K562 (cell line): ENCODE data around the gene MYRFL. TPM values are rescaled to one million over a fixed set of nuclear protein-coding genes. Genes with fewer than 3 reads are reported as not detected.
A peak's percentile ranks its signal among the peaks of the same experiment; 100 is the strongest.

Experiments used
- ATAC-seq: fragments of 200-7000 bp; cut with Tn5 transposase; 3 replicates; pipeline ENCODE4 v1.9.1; 2020; ENCODE audit warnings: moderate library complexity
- BruUV-seq: library from RNA; stranded (reverse); fragments of 400-500 nt; replicated peaks from 2 replicates; lab custom pipeline; 2021; lab: Mats Ljungman, UMichigan
- CTCF ChIA-PET: fragments of 300-600 bp; formaldehyde crosslinking; extraction: SDS; loops from one replicate; lab custom pipeline; 2021; ENCODE audit warnings: low intra/inter-chr PET ratio; lab: Yijun Ruan, JAX
- POLR2A ChIA-PET: fragments of 300-600, 350-650 bp; sonication (Branson Sonifier 250); formaldehyde crosslinking; extraction: SDS; loops from one replicate; lab custom pipeline; 2021; ENCODE audit warnings: antibody characterized with exemption, inconsistent platforms; lab: Yijun Ruan, JAX
- DNase-seq, 4 experiments: peaks; one replicate each; pipeline versions ENCODE4 v3.0.0 to v3.0.0-alpha.2; 2011 to 2018; ENCODE audit warnings: low spot score in 3 of 4, mixed read lengths in 3 of 4; ENCODE audit errors: extremely low read depth in 1 of 4
- FAIRE-seq: peaks from 2 replicates; lab custom pipeline; 2011; peaks lifted over from hg19 to GRCh38; lab: Jason Lieb, UNC
- H2AFZ ChIP-seq: 2 replicates; pipeline ENCODE4 v1.6.0; 2011; ENCODE audit warnings: low read depth, low read length, control low read depth, inconsistent platforms
- H3K27ac ChIP-seq: fragments of 200-600 bp; 3 replicates; pipeline ENCODE4 v1.8.0; 2011; ENCODE audit warnings: low read depth, mild to moderate bottlenecking, control low read depth, inconsistent platforms, low read length, moderate library complexity, mixed read lengths; ENCODE audit errors: extremely low read depth
- H3K27me3 ChIP-seq, 2 experiments: fragments of 300-600 bp in 1 of 2; 2 replicates in 1 of 2; 3 replicates in 1 of 2; pipeline versions ENCODE4 v1.6.0 to v1.8.0; 2011; ENCODE audit warnings: inconsistent platforms in 2 of 2, low read length in 2 of 2, mild to moderate bottlenecking in 1 of 2, mixed read lengths in 1 of 2, moderate library complexity in 1 of 2; ENCODE audit not compliant: control insufficient read depth in 2 of 2, insufficient read depth in 2 of 2
- H3K36me3 ChIP-seq: fragments of 300-600 bp; 3 replicates; pipeline ENCODE4 v1.8.0; 2011; ENCODE audit warnings: mild to moderate bottlenecking, low read length, inconsistent platforms; ENCODE audit not compliant: control insufficient read depth, insufficient read depth
- H3K4me1 ChIP-seq, 2 experiments: fragments of 200-600 bp in 1 of 2; replicated peaks in 1 of 2; 2 replicates in 1 of 2; 3 replicates in 1 of 2; pipeline versions ENCODE4 v1.5.1 to v1.8.0; 2011; ENCODE audit warnings: inconsistent platforms in 2 of 2, low read length in 2 of 2, mild to moderate bottlenecking in 1 of 2, mixed read lengths in 1 of 2, moderate library complexity in 1 of 2; ENCODE audit not compliant: control insufficient read depth in 2 of 2, insufficient read depth in 2 of 2
- H3K4me2 ChIP-seq: 2 replicates; pipeline ENCODE4 v1.6.1; 2011; ENCODE audit warnings: low read length, control low read depth, inconsistent platforms, mixed read lengths; ENCODE audit not compliant: insufficient read depth
- H3K4me3 ChIP-seq: fragments of 200-600 bp; sonication (generic), shearing (Covaris generic); 2 replicates; pipeline ENCODE4 v1.5.1; 2016; ENCODE audit warnings: control low read depth, inconsistent platforms
- H3K79me2 ChIP-seq: fragments of 200-600 bp; 3 replicates; pipeline ENCODE4 v1.8.0; 2011; ENCODE audit warnings: low read length, inconsistent platforms; ENCODE audit not compliant: control insufficient read depth, insufficient read depth
- H3K9ac ChIP-seq, 2 experiments: 2 replicates each; pipeline versions ENCODE4 v1.6.0 to v1.6.1; 2011; ENCODE audit warnings: low read depth in 2 of 2, low read length in 2 of 2, control low read depth in 1 of 2, inconsistent platforms in 1 of 2, mild to moderate bottlenecking in 1 of 2, mixed read lengths in 1 of 2; ENCODE audit not compliant: insufficient read depth in 1 of 2
- H3K9me1 ChIP-seq: one replicate; pipeline ENCODE4 v1.6.0; 2011; ENCODE audit warnings: inconsistent platforms, mild to moderate bottlenecking, low read length, moderate library complexity; ENCODE audit not compliant: control insufficient read depth, insufficient read depth
- H3K9me3 ChIP-seq: replicated peaks from 2 replicates; pipeline ENCODE4 v1.5.1; 2011; ENCODE audit warnings: low read depth, low read length, inconsistent platforms; ENCODE audit not compliant: control insufficient read depth, insufficient read depth
- H4K20me1 ChIP-seq: replicated peaks from 2 replicates; pipeline ENCODE4 v1.6.1; 2011; ENCODE audit warnings: low read length, inconsistent platforms, mixed read lengths; ENCODE audit not compliant: control insufficient read depth, insufficient read depth
- BDP1 ChIP-seq: IDR thresholded peaks from 3 replicates; pipeline ENCODE4 v1.6.1; 2011; ENCODE audit not compliant: insufficient read length, insufficient read depth
- CBX8 ChIP-seq: fragments of 200-600 bp; sonication (generic); IDR thresholded peaks from 2 replicates; pipeline ENCODE4 v1.6.1; 2012; ENCODE audit warnings: borderline replicate concordance, mixed run types, low read depth, mild to moderate bottlenecking, moderate library complexity, mixed read lengths, low read length, control low read depth, inconsistent platforms; ENCODE audit not compliant: poor library complexity, severe bottlenecking; ENCODE audit errors: extremely low read depth
- CTBP1 ChIP-seq: fragments of 450-650 bp; IDR thresholded peaks from 2 replicates; pipeline ENCODE4 v1.6.1; 2016; ENCODE audit warnings: borderline replicate concordance
- MYNN ChIP-seq, 2 experiments: sonication (generic); formaldehyde crosslinking in 1 of 2; IDR thresholded peaks; 2 replicates each; pipeline versions ENCODE4 v1.5.0 to v1.6.1; 2016 to 2020; ENCODE audit warnings: antibody characterized with exemption in 1 of 2, missing genetic modification reagents in 1 of 2
- ZNF586 ChIP-seq: fragments of 450-650 bp; formaldehyde crosslinking; conservative IDR thresholded peaks from 2 replicates; pipeline ENCODE4 v1.4.0; 2020; ENCODE audit warnings: mild to moderate bottlenecking, moderate library complexity
- WGBS: fragments of 100-300 bp; shearing (Covaris generic); methylation state at CpG from one replicate; pipeline ENCODE4 v1.1.6; 2016; ENCODE audit warnings: low coverage, mixed read lengths; ENCODE audit not compliant: insufficient coverage; ENCODE audit errors: missing lambda C conversion rate; 5-methylcytosine and 5-hydroxymethylcytosine counted together
- in situ Hi-C: fragments of 300-500 bp; cut with MboI; formaldehyde crosslinking; loops from 4 replicates; pipeline ENCODE4 v1.15.0; 2018; ENCODE audit warnings: inconsistent platforms, mixed read lengths
- intact Hi-C: fragments of 100-400 bp; cut with micrococcal nuclease; formaldehyde crosslinking; loops from 2 replicates; pipeline ENCODE4 v1.14.2; 2022
- polyA plus RNA-seq, 8 experiments: library from polyadenylated mRNA; depleted of rRNA in 4 of 8; stranded (reverse) in 5 of 8; unstranded in 3 of 8; fragments of >200 nt; fragmentation: Nextera tagmentation in 2 of 8; fragmentation: Illumina TruSeq in 1 of 8; extraction: Ambion mirVana in 2 of 8; extraction: Trizol in 1 of 8; gene quantifications; 2 replicates each; pipeline versions ENCODE4 v1.2.1 to v1.2.3, GENCODE V29; 2011 to 2014; ENCODE audit warnings: inconsistent platforms in 1 of 8, missing spikeins in 1 of 8
- total RNA-seq, 7 experiments: library from RNA; depleted of rRNA in 6 of 7; stranded (reverse); fragments of >200 nt in 6 of 7; fragmentation: Illumina TruSeq in 2 of 7; extraction: Trizol in 2 of 7; gene quantifications; 2 replicates each; pipeline versions ENCODE4 v1.2.1 to v1.2.3, GENCODE V29; 2011 to 2021; ENCODE audit warnings: low replicate concordance in 1 of 7
- TF ChIP-seq, protein P1 (sequence below): fragments of 150-350 bp; conservative IDR thresholded peaks from 2 replicates; pipeline ENCODE4 v1.6.1; 2014; ENCODE audit warnings: low read length
- TF ChIP-seq, protein P2 (sequence below), 2 experiments: fragments of 450-650 bp in 1 of 2; sonication (generic) in 1 of 2; formaldehyde crosslinking in 1 of 2; IDR thresholded peaks in 1 of 2; conservative IDR thresholded peaks in 1 of 2; 2 replicates each; pipeline versions ENCODE4 v1.6.1 to v1.8.1; 2016 to 2023; ENCODE audit warnings: mild to moderate bottlenecking in 2 of 2, moderate library complexity in 2 of 2, inconsistent platforms in 1 of 2, missing genetic modification reagents in 1 of 2
- TF ChIP-seq, protein P3 (sequence below), 2 experiments: fragments of 450-650 bp; formaldehyde crosslinking in 1 of 2; IDR thresholded peaks; 2 replicates each; pipeline versions ENCODE4 v1.4.0 to v1.6.1; 2014 to 2020; ENCODE audit warnings: mild to moderate bottlenecking in 2 of 2, borderline replicate concordance in 1 of 2, low read depth in 1 of 2

MYRFL gene
- total and polyA plus RNA-seq, 9 of the 15 experiments (the other 6 are each of a cell fraction or from before 2014, with no cell fraction given), result not detected

DNA sequence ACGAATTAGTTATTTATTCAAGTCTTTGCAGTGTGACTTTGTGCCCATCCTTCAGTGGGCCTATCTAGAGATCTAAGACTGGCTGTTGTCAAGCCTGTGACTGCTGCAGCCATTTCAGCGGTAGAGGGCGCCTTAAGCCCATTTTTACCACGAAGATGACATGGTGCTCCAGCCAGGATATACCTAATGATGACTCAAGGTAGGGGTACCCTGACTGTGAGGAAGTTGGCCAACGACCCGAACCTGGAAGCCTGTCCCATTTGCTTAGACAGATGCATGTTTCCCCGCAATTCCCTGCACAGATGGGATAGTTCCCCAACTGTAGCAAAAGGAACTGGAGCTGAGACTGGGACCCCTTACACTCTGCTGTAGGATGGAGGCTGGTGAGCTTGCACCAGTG, 45.1 kb upstream of the MYRFL start:
- CTCF ChIA-PET, result no interaction called here
- no peaks in the 10 kb centered on the region for H3K9me3 ChIP-seq
- ATAC-seq, result peak; percentile 98
- H3K9me1 ChIP-seq, result peaks cover 4% of the 10 kb centered on the region
- no peaks in the 10 kb centered on the region for H4K20me1 ChIP-seq
- no peaks in the 10 kb centered on the region for H3K79me2 ChIP-seq
- no peak overlapping the region for H3K9ac ChIP-seq
- no TSS peak for BruUV-seq
- H3K27me3 ChIP-seq, result no peaks in the 10 kb centered on the region
- no peak overlapping the region for H3K27ac ChIP-seq
- H2AFZ ChIP-seq, result no peak overlapping the region
- in situ Hi-C loops (no loop called here), intact Hi-C loops (loop anchor here (5.0 to 10.0 kb wide), 3 partner anchors 97 to 947 kb away; no protein-coding TSS in a partner anchor)
- no peaks in the 10 kb centered on the region for H3K4me1 ChIP-seq
- no peak overlapping the region for H3K4me2 ChIP-seq
- H3K4me3 ChIP-seq, result no peak overlapping the region
- FAIRE-seq, result peak; percentile 65
- WGBS, result 1% methylated on average over 7 of the region's 7 CpGs
- POLR2A ChIA-PET, result interaction anchor here (0.8 to 1.2 kb wide), 3 partner anchors 49 to 138 kb away, joined by 3 to 5 read pairs (median 5); no protein-coding TSS in a partner anchor
- DNase-seq, result peak; percentile 35 to 71 (median 52)
- H3K36me3 ChIP-seq, result no peaks in the 10 kb centered on the region
- TF ChIP-seq, protein P1, sequence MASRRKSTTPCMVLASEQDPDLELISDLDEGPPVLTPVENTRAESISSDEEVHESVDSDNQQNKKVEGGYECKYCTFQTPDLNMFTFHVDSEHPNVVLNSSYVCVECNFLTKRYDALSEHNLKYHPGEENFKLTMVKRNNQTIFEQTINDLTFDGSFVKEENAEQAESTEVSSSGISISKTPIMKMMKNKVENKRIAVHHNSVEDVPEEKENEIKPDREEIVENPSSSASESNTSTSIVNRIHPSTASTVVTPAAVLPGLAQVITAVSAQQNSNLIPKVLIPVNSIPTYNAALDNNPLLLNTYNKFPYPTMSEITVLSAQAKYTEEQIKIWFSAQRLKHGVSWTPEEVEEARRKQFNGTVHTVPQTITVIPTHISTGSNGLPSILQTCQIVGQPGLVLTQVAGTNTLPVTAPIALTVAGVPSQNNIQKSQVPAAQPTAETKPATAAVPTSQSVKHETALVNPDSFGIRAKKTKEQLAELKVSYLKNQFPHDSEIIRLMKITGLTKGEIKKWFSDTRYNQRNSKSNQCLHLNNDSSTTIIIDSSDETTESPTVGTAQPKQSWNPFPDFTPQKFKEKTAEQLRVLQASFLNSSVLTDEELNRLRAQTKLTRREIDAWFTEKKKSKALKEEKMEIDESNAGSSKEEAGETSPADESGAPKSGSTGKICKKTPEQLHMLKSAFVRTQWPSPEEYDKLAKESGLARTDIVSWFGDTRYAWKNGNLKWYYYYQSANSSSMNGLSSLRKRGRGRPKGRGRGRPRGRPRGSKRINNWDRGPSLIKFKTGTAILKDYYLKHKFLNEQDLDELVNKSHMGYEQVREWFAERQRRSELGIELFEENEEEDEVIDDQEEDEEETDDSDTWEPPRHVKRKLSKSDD, result no peak
- TF ChIP-seq, protein P2, sequence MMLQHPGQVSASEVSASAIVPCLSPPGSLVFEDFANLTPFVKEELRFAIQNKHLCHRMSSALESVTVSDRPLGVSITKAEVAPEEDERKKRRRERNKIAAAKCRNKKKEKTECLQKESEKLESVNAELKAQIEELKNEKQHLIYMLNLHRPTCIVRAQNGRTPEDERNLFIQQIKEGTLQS (IDR thresholded peaks at IDR 0.05), result 0 out of 2 replicates have a peak, but pooled peaks have one; percentile 8
- TF ChIP-seq, protein P2 (CRISPR knock-in tag; conservative IDR thresholded peaks at IDR 0.05), result no peak
- TF ChIP-seq CBX8 (no peak), MYNN (IDR thresholded peaks at IDR 0.05) (no peak), MYNN (CRISPR knock-in tag; IDR thresholded peaks at IDR 0.05) (no peak), CTBP1 (0 out of 2 replicates have a peak, but pooled peaks have one; percentile 20), BDP1 (no peak), ZNF586 (CRISPR knock-in tag) (no peak)
- TF ChIP-seq, protein P3, sequence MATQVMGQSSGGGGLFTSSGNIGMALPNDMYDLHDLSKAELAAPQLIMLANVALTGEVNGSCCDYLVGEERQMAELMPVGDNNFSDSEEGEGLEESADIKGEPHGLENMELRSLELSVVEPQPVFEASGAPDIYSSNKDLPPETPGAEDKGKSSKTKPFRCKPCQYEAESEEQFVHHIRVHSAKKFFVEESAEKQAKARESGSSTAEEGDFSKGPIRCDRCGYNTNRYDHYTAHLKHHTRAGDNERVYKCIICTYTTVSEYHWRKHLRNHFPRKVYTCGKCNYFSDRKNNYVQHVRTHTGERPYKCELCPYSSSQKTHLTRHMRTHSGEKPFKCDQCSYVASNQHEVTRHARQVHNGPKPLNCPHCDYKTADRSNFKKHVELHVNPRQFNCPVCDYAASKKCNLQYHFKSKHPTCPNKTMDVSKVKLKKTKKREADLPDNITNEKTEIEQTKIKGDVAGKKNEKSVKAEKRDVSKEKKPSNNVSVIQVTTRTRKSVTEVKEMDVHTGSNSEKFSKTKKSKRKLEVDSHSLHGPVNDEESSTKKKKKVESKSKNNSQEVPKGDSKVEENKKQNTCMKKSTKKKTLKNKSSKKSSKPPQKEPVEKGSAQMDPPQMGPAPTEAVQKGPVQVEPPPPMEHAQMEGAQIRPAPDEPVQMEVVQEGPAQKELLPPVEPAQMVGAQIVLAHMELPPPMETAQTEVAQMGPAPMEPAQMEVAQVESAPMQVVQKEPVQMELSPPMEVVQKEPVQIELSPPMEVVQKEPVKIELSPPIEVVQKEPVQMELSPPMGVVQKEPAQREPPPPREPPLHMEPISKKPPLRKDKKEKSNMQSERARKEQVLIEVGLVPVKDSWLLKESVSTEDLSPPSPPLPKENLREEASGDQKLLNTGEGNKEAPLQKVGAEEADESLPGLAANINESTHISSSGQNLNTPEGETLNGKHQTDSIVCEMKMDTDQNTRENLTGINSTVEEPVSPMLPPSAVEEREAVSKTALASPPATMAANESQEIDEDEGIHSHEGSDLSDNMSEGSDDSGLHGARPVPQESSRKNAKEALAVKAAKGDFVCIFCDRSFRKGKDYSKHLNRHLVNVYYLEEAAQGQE (IDR thresholded peaks at IDR 0.05; ENCODE audit: borderline replicate concordance), result peak; percentile 18; the same call in 1 of the 2 replicates
- TF ChIP-seq, protein P3 (CRISPR knock-in tag; IDR thresholded peaks at IDR 0.05; ENCODE audit: low read depth), result no peak
